ENCODE measurements around the gene TEX14.
"Not testable (repeated sequence)": the region's sequence is repeated elsewhere in the genome, so short reads cannot be mapped to it uniquely, and the experiment has no call there.

The TEX14 gene

DNA sequence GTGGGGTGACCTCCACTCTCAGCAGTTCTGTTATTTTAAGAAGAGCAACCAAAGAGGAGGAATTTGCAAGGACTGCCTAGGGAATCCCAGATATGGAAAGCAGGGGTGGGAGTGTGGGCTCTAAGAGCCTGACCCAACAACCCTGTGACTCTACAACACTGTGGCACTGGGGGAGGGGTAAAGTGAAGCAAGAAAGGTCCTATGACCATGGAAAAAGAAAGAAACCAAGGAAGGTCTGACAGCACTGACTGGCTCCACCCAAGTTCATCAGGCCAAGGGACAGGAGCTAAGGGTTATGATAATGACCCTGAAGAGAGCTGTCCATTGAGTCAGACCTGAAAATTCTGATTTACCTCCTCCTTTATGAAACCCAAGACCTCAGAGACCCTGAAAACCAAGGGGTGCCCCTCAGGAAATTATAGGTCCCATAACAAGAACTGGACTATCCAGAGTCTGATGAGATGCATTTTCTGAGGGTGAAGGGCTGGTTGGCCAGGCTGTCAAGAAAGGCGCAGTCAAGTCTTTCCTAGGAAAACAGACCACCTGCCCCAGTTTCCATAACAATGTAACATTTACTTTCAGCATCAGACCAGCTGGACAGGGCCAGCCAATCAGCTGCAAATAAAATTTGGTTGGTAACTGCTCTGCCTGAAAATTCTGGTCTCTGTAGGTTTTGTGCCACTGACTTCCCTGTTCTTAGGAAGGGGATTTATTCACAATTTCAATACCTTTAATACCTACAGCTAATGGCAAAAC, 123.6 kb downstream of the TEX14 start:
- FAIRE-seq (peak; percentile 46), DNase-seq (ENCODE audit: insufficient read length, low spot score) (no peak)

DNA sequence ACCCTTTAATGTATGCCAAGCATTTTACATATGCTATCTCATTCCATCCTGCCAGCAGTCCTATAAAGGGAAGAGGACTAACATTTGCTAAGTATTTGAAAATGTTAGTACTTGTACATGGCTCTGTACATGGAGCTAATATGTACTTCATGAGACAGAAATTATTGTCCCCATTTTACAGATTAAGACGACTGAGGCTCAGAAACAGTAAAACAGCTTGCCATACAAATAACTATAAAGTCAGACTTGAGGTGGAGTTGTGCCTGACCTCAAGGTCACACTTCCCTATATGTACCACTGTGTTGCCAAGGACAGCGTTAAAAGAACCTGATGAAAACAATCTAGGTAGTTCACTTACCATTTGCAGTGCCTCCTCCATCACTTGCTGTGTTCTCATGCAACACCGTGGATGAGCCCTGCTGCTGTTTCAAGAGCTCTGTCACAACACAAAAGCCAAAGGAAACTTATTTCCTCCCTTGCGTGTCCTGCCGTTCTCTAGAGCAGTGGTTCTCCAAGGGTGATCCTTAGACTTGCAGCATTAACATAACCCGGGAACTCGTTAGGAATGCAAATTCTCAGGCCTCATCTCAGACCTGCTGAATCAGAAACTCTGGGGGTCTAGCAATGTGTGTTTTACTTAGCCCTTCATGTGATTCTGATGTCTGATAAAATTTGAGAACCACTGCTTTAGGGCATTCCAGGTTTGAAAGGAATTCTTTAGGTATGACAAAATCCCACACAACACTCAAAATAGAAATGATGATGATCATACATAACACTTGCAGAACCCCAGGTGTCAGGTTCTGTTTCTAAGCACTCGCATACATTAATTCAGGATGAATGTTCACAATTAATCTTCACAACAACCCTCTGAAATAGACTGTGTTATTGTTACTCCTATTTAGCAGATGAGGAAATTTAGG, 126.2 kb downstream of the TEX14 start:
- no peak for DNase-seq (ENCODE audit: insufficient read length, low spot score)
- peak; percentile 81 for FAIRE-seq

DNA sequence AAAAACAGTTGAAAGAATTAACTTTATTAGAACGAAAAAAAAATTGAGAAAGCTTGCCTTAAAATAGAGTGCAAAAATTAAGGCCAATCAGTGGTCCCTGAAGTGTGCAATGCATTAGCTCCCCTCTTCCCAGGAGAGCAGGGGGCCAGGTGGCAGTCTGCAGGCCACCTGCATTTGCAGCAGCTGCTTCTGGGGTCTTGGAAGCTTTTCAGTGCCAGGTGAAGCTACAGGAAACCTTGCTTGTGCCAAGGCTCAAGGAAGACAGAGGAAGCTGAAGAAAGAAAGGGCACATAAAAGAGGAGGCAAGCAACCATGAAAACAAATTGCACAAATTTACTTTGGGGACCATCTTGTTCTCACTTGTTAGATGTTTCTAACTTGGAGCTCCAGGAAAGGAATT, 126.9 kb downstream of the TEX14 start:
- DNase-seq (ENCODE audit: insufficient read length, low spot score) = no peak
- FAIRE-seq = no peak

DNA sequence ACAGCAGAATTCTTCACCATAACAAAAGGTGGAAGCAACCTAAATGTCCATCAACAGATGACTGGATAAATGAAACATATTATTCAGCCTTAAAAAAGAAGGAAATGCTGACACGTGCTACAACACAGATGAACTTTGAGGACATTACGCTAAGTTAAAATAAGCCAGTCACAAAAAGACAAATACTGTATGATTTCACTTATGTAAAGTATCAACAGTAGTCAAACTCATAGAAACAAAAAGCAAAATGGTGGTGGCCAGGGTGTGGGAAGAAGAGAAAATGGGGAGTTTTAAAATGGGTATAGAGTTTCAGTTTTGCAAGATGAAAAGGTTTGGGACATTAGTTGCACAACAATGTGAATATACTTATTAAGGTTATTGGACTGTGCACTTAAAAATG, 127.6 kb downstream of the TEX14 start:
- no peak for FAIRE-seq
- DNase-seq (ENCODE audit: insufficient read length, low spot score) = no peak

DNA sequence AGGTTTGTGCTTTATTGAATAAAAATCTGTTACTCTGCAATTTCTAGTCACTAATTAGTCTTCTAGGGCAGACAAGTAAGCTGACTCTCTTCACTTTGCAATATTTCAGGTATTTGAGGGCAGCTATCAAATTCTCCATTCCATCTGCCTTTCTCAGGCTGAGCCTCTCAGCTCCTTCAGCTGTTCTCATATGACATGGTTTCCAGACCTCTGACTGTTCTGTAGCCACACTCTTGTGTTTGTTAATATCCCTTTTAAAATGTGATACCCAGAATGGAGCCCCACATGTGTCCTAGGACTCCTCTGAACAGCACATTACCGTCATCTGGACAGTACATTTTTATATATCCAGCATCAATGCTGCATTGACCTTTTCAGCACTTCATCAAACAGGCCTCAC, 131.3 kb downstream of the TEX14 start:
- FAIRE-seq (no peak), DNase-seq (ENCODE audit: insufficient read length, low spot score) (no peak)

DNA sequence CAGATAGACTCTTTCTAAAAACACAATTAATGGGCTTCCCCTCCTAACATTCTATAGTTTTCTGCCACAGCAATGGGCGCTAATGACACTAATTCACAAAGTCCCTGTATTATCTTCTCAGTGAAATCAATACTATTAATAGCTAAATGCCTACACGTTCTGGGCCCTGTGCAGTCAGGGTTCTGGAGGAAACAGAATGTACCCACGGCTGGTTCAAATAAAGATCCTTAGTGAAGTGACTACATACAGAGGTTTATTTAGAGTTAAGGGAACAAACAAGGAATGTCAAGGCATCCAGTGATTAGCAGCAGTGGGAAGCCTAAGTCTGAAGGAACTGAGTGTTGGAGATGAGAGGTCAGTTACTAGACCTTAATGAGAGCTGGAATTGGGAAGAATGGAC, 133.9 kb downstream of the TEX14 start:
- FAIRE-seq (no peak), DNase-seq (ENCODE audit: insufficient read length, low spot score) (no peak)

DNA sequence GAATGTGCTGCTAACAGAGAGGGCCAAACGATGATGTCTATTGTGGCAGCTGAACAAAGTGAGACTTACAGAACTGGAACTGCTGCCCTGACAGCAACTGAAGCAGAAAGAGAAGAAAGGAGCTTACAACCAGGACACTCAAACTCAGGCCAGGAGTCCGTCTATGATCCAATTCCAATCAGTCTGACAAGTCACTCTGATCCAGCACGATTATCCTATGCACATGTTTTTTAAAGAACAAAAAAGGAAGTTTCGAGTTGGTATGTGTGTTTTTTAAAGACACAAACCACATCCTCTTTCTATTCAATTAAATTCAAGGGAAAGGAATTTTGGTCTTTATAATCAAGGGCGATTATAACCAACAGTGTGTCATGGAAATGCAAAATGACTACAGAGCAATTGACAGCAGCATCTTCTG, 135.0 kb downstream of the TEX14 start:
- FAIRE-seq = peak; percentile 48
- DNase-seq (ENCODE audit: insufficient read length, low spot score) = no peak

DNA sequence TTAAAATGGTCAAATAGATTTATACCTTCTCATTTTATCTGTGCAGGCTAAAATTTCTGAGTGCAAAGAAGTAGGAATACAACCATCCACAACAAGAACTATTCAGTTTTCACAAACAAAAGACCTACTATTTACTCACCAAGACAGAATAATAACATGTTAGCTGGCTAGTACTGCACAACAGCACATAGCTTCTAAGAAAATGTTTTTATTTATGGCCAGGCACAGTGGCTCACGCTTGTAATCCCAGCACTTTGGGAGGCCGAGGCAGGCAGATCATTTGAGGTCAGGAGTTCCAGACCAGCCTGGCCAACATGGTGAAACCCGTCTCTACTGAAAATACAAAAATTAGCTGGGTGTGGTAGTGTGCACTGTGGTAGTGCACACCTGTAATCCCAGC, 136.7 kb downstream of the TEX14 start:
- FAIRE-seq; DNase-seq (ENCODE audit: insufficient read length, low spot score): not testable (repeated sequence)

DNA sequence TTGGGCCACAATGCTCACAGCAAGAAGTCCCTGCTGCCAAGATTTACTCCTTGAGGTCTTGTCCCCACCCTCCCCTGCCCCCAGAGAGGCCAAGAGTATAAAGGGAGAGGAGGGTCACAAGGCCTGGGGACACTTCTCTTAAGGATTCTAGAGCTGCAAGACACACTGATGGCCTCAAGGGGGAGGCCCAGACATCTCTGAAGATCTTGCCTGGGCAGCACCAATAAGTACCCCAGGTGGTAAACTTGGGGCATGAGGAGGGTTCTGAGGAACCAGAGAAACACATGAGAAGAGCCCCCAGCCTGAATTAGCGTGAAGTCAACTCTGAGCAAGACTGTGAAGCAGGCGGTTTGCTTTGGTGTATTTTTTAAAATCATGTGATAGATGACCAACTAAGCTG, 150.6 kb downstream of the TEX14 start:
- FAIRE-seq (no peak), DNase-seq (ENCODE audit: insufficient read length, low spot score) (no peak)

DNA sequence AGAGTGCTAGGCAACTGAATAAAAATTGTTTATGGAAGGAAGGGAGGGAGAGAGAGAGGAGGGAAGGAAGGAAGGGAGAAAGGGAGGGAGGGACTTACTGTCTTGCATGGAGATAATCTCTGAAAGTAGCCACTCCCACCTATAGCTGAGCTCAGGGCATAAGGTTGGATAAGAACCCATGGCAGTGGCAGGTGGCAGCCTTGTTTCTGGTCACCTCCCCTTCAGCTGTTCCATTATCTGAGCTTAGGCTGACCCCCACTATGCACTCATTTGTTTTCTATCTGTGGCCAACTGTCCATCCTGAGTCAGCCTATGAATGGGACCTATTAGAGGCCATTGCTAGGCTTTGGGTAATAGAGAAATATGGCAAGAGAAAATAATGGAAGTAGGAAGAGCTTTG, 152.1 kb downstream of the TEX14 start:
- peak; percentile 38 for FAIRE-seq

DNA sequence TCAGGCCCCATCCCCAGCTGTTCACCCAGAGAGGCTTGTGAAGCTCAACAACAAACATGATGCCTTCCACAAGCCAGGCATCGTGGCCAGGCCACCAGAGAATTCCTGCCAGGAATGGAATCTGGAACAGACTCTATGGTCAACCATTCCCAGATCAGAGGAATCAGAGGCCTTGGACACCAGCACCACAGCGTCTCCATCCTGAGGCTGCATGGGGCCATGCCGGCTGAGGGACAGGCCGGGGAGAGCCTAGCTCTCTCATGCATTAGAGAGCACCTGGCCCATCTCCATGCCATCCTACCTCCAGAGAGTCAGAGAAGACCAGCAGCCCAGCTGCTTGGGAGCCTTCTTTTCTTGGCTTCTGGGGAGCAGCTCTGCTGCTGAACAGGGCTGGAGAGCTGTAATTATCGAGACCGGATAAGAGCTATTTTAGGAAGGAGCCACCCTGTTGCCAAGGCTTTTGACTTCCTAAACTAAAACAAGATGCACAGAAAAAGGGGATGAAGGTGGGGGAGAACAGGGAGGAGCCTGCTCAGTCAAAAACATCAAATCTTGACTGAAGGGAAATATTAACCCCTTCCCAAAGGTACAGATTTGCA, 152.9 kb downstream of the TEX14 start:
- no peak for FAIRE-seq
- DNase-seq (ENCODE audit: insufficient read length, low spot score) = no peak

More for the DNA sequence above, 152.1 kb downstream of the TEX14 start:
- DNase-seq (ENCODE audit: insufficient read length, low spot score) = no peak

DNA sequence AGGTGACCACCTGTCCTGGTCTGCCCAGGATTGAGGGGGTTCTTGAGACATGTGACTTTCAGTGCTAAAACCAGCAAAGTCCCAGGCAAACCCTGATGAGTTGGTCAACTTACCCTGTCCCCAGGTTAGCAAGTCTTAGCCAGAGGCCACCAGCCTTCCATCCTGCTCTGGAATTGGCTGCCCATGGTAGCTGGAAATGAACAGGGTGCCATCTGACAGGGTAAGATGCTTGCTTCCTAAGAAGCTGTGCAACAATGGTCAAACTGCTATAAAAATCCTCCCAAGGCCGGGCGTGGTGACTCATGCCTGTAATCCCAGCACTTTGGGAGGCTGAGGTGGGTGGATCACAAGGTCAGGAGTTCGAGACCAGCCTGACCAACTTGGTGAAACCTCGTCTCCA, 154.6 kb downstream of the TEX14 start:
- FAIRE-seq (no peak), DNase-seq (ENCODE audit: insufficient read length, low spot score) (no peak)

DNA sequence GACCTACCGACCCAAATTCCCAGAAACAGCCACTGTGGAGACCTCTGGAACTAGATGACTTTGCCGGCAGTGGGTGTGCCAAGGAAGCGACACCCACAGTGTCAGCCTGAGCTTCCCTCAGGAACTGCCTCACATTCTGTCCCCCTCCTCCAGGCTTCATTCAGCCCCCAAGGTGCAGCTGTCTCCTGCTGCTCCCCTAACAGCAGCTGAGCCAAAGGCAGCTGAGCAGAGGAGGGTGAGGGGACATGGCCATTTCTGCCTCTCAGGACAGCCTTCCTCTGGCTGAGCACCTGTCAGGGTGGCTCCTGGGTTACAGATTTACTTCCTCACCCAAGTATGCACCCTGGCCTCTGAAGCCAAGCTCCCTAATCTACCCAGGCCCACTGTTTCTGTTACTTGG, 155.3 kb downstream of the TEX14 start:
- no peak for DNase-seq (ENCODE audit: insufficient read length, low spot score)
- no peak for FAIRE-seq

DNA sequence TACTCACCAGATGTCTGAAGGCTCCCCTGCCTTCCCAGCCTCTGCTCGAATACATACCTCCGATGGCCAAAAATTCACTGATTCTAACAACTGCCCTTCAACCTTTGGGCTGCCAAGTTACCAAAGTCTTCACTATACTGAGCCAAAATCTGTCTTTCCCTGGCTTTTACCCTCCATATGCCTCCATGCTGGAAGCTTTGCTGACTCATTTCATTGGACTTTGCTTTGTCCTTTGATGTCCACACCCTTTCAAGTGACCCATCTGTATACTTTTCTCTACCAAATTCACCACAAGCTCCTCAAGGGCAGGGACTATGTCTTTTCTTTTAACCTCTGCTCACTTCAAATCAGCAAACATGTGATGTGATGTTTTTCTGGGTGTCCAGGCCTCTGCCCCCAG, 156.4 kb downstream of the TEX14 start:
- FAIRE-seq (peak; percentile 74), DNase-seq (ENCODE audit: insufficient read length, low spot score) (no peak)

DNA sequence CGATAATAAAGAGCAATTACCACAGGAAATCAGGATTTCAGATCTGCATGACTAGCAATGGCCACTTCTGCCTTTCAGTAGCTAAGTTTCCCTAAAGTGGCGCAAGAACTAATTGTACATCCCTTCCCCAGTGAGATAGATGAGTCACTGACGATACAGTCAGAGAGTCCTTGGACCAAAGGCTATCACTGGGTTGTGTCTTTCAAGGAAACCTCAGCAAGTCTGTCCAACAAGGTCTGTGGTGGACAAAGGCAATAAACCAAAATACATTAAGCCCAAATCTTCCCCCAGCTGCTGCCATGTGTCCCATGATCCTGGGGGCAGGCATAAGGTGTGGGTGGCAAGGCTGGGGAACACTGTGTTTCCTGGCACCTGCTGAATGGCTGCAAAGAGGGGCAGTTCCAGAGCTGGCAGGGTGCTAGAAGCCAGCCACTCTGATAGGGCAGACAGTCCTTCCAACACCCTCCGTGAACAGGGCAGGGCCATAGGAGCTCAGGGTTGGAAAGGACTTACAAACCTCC, 156.9 kb downstream of the TEX14 start:
- DNase-seq (ENCODE audit: insufficient read length, low spot score) (no peak), FAIRE-seq (peak; percentile 86)

DNA sequence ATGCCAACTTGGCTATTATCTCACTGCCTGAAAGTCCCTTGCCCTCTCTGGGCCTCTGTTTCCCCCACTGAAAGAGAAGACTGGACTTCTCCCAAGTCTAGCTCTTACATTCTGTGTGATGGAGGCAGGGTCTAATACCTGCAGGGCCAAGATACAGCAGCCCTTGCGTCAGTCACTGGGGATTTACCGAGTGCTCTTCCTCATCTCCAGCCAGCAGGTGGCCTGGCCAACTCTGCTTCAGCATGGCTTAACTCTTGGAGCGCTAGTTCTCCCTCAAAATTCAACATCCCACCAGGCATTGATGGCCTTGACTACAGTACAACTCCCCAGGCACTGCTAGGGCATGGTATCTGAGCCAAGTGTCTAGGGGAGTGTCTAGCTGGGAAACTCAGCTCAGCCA, 157.5 kb downstream of the TEX14 start:
- no peak for DNase-seq (ENCODE audit: insufficient read length, low spot score)
- FAIRE-seq = no peak

DNA sequence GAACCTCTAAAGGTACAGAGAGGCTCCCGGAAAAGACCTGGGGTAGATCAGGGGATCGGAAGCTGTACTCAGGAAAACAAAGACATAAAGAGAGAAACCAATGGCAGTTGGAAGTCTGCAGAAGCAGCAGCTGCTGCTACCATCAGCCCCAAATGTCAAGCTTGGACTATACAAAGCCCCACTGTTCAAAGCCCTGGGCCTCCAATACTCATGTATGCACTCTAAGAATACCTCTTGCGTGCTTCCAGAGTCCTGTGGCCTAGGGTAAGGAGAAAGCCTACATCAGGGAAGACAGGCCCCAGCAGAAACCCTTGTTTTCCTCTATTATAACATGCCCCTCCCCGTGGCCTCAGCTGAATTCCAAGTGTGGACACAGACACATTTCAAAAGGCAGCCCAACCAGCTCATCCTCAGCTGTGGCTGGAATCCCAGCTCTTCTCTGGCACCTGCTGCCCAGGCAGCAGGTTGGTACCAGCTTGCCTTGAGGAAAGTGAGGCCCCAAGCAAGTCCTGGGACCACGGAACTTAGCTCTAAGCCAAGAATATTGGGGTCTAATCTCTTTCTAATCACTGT, 158.1 kb downstream of the TEX14 start:
- DNase-seq (ENCODE audit: insufficient read length, low spot score) (no peak), FAIRE-seq (no peak)

DNA sequence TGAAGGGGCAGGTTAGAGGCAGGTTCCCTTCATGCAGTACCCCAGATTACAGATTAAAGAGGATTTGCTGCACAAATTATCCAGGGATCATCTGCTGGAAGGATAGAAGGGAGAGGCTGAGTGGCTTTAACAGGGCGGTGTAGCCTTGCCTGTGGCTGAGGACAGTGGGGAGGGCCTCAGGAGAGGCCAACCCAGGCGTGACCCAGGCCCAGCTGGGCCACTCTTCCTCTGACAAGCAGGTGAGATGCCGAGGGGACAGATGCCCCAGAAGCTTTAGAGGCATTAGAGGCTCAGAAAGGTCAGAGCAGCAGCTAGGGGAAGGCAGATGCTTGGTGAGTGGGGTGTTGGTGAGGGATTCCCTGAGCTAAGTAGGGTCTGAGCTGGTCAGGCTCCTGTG, 159.3 kb downstream of the TEX14 start:
- FAIRE-seq (no peak), DNase-seq (ENCODE audit: insufficient read length, low spot score) (no peak)

DNA sequence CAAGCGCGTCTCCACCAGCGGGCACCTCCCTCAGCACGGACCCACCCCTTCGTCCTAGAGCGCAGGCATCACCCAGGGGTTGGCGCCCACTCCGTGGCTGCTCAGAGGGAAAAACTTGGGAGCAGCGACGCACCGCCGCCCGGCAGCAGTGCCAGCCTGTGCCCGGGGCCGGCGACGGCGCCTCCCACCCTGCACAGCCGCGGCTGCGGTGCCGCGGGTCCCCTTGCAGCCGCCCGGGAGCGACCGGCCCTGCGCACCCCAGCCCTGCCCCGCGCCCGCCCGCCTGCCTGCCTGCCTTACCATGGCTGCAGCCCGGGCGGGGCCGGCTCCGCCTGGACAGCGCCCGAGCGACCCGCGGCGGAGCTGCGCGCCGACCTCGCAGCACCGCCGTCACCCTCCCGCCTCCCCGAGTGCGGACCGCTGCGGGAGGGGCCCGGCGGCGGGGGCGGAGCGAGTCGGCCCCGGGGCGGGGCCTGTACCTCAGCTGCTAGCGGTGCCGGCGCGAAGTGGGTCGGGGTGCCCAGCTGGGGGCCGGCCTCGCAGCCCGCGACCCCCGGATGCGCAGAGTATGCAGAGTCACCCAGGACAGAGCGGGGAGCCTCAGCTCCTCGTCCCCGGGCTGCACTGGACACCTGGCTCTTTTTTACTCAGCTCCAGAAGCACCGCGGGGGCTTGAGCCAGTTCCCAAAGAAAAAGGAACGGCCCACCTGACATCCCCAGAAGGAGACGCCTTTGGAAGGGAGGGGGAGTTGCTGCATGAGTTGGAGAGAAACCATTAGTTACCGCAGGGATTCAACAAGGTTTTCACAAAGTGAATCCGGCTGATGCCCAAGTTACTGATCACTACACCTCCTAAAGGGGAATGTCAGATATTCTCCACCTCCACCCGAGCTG, 159.9 kb downstream of the TEX14 start:
- FAIRE-seq (peak; percentile 91), DNase-seq (ENCODE audit: insufficient read length, low spot score) (peak; percentile 66)

DNA sequence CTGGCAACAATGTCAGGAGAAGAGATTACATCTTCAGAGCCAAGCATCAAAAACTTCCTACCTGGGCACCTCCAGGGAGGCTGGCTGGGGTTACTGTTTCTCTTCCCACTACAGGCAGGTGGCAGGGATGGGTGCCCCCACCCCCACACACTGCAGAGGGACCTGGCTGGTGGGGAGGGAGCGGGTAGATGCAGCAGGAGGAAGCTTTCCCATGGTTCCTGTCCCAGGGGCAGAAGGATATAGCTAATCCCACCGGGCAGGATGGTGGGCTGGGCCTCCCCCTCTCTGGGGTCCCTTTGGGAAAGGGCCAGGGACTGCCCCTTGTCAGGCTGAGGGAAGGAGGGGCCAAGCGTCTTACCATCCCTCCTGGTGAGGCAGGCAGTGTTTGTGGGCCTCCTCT, 160.7 kb downstream of the TEX14 start:
- FAIRE-seq (peak; percentile 80), DNase-seq (ENCODE audit: insufficient read length, low spot score) (no peak)

Measured in HTR-8/SVneo (cell line).